A204.1 (cell line): ENCODE results near the gene BLTP3A.
"Not testable (repeated sequence)": the region's sequence is repeated elsewhere in the genome, so short reads cannot be mapped to it uniquely, and the experiment has no call there.

Source experiments
- FAIRE-seq: peaks from 2 replicates; lab custom pipeline; 2012; peaks lifted over from hg19 to GRCh38; lab: Jason Lieb, UNC

Gene BLTP3A, protein sequence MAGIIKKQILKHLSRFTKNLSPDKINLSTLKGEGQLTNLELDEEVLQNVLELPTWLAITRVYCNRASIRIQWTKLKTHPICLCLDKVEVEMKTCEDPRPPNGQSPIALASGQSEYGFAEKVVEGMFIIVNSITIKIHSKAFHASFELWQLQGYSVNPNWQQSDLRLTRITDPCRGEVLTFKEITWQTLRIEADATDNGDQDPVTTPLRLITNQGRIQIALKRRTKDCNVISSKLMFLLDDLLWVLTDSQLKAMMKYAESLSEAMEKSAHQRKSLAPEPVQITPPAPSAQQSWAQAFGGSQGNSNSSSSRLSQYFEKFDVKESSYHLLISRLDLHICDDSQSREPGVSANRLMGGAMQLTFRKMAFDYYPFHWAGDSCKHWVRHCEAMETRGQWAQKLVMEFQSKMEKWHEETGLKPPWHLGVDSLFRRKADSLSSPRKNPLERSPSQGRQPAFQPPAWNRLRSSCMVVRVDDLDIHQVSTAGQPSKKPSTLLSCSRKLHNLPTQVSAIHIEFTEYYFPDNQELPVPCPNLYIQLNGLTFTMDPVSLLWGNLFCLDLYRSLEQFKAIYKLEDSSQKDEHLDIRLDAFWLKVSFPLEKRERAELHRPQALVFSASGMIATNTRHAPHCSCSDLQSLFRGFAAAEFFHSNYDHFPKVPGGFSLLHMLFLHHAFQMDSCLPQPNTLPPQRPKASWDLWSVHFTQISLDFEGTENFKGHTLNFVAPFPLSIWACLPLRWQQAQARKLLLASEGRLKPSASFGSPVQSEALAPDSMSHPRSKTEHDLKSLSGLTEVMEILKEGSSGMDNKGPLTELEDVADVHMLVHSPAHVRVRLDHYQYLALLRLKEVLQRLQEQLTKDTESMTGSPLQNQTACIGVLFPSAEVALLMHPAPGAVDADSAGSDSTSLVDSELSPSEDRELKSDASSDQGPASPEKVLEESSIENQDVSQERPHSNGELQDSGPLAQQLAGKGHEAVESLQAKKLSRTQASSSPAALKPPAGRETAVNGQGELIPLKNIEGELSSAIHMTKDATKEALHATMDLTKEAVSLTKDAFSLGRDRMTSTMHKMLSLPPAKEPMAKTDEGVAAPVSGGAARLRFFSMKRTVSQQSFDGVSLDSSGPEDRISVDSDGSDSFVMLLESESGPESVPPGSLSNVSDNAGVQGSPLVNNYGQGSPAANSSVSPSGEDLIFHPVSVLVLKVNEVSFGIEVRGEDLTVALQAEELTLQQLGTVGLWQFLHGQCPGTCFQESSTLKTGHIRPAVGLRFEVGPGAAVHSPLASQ (N-terminal part only)

DNA sequence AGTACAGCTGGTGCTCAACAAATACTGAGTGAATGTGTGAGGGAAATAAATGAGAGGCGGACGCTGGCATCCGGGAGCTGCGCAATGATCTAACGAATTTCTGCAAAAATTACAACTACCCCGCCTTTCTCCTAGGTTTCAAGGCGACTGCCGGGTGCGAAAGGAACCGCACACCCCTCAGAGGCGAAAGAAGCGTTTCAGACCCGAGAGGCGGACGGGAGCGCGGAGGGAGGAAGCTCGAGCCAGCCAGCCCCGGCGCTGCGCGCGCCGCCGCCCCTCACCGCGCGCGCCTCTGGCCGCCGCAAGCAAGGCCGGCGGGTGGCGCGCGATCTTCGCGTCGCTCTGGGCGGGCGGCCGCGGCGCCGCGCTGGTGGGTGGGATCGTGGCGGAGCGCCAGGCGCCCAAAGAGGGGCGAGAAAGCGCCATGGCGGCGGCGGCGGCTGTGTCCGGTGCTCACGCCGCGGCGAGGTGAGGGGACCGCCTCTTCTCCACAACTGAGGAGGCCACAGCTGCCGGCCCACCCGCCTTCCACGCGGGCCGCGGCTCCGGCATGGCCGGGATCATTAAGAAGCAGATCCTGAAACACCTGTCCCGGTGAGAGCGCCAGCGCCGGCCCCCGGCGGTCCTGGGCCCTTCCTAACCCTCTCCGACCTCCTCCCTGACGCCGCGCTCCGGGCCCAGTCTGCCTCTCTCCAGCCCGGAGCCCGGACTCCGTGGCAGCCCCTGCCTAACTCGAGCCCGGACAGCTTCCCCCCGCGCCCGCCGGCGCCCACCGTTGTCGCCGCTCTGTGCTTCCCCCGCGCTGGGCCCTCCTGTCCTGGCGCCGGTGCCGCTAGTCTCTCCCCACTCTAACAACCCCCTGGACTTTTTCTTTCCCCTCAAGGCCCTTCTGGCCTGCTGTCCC is at the start of gene BLTP3A:
TSS of gene BLTP3A (plus strand) at position 383 of the 904 bp plus-strand sequence. CDS start at position 551, 168 bp downstream.
- FAIRE-seq = no peak

DNA sequence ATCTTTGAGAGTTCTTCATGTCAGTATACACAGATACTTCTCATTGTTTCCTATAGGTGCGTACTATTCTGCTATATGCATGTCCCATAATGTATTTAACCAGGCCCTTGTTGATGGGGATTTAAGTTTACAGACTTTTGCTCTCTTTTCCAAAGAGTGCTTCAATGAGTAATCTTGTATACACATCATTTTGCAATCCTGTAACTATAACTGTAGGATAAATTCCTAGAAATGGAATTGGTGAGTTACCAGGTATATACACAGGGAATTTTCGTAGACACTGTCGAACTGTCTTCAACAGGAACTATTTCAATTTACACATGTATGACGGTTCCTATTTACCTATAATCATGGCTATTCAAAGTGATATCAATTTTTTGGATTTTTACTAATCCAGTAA is 49.8 kb upstream of the BLTP3A start:
- FAIRE-seq = no peak

GRCh38 chr6:34743625-34744293 is 48.1 kb upstream of the BLTP3A start:
- no peak for FAIRE-seq

GRCh38 chr6:34744294-34744647 is 47.6 kb upstream of the BLTP3A start:
- not testable (repeated sequence) for FAIRE-seq

- FAIRE-seq = no peak
Observed at GRCh38 chr6:34745277-34746103, 46.4 kb upstream of the BLTP3A start.

- no peak for FAIRE-seq
Observed at GRCh38 chr6:34746104-34746846, 45.6 kb upstream of the BLTP3A start.

- FAIRE-seq = no peak
Observed at GRCh38 chr6:34748757-34749156, 43.1 kb upstream of the BLTP3A start.

GRCh38 chr6:34756513-34756856 is 35.4 kb upstream of the BLTP3A start:
- FAIRE-seq = not testable (repeated sequence)

GRCh38 chr6:34757687-34758274 is 34.1 kb upstream of the BLTP3A start:
- no peak for FAIRE-seq

DNA sequence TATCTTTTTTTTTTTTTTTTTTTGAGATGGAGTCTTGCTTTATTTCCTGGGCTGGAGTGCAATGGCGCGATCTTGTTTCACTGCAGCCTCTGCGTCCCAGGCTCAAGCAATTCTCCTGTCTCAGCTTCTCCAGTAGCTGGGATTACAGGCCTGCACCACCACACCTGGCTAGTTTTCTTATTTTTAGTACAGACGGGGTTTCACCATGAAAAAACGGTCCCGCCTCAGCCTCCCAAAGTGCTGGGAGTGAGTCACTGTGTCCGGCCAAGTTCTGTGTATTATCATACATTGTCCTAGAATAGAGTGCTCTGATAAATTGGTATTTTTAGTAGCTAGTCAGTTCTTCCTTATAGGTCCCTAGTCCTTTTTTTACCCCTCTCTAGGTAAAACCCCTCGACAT is 31.8 kb upstream of the BLTP3A start:
- FAIRE-seq = no peak

- not testable (repeated sequence) for FAIRE-seq
Observed at GRCh38 chr6:34761681-34762080, 30.2 kb upstream of the BLTP3A start.

GRCh38 chr6:34768148-34768547 is 23.7 kb upstream of the BLTP3A start:
- no peak for FAIRE-seq

- FAIRE-seq = no peak
Observed at GRCh38 chr6:34771727-34772126, 20.2 kb upstream of the BLTP3A start.

DNA sequence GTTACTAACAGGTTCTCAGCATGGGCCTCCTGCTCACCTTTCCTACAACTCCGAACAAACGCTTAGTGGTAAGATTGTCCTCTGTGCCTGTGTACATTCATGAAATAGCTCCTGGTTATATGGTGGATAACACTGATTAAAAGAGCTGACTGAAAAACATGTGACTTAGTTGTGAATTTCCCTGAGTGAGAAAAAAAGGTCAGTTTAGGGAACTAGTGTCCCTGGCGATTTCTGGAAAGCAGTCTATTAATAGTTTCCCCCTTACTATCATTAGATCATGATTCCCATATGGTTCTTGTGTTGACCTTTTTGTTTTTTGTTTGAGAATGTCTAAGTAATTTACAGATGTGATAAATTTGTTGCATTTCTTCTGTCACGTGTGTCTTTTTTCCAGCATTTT is 18.9 kb upstream of the BLTP3A start:
- no peak for FAIRE-seq

DNA sequence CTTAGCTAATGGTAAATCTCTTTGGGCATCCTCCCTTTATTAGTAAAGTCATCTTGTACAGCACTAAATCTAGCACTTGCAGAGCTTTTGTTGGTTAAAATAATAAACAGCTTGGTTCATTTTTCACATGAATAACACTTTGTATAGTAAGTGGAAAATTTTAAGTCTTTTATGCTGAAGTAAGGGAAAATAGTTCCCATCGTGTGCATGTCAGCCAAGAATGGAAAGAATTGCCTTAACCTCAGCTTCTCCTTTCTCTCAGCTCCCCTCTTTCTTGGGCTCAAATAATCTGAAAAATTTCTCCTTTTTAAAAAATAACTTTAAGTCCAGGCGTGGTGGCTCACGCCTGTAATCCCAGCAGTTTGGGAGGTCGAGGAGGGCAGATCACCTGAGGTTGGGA is 18.0 kb upstream of the BLTP3A start:
- no peak for FAIRE-seq

- no peak for FAIRE-seq
Observed at GRCh38 chr6:34774967-34775366, 16.9 kb upstream of the BLTP3A start.

GRCh38 chr6:34785375-34785774 is 6.5 kb upstream of the BLTP3A start:
- FAIRE-seq = not testable (repeated sequence)

GRCh38 chr6:34787152-34787551 is 4.7 kb upstream of the BLTP3A start:
- not testable (repeated sequence) for FAIRE-seq

DNA sequence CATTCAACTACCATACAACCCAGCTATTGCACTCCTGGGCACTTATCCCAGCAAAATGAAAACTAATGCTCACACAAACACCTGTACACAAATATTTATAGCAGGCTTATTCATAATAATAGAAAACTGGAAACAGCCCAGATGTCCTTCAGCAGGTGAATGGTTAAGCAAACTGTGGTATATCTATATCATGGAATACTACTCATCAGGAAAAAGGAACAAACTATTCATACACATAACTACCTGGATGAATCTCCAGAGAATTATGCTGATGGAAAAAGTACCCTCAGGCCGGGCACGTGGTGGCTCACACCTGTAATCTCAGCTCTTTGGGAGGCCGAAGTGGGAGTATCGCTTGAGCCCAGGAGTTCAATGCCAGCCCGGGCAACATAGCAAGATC is 3.8 kb upstream of the BLTP3A start:
- no peak for FAIRE-seq
